Upper lobe of left lung (tissue), 4 donors: Measurements from ENCODE around the gene KTI12.

Experiments
- EP300 ChIP-seq, 4 donors: sonication (generic); formaldehyde crosslinking; IDR thresholded peaks; one replicate each; pipeline ENCODE4 v1.5.1; 2017; ENCODE audit warnings: antibody characterized with exemption in 4 of 4, control low read depth in 2 of 4
- POLR2A ChIP-seq, 4 donors: fragments of 450-650 bp; IDR thresholded peaks; one replicate each; pipeline ENCODE4 v1.5.1; 2016 to 2017; ENCODE audit warnings: antibody characterized with exemption in 4 of 4, mild to moderate bottlenecking in 2 of 4
- TF ChIP-seq, protein P1 (sequence below), 6 experiments: fragments of 450-650 bp in 4 of 6; fragments of 200-600 bp in 2 of 6; sonication (generic) in 2 of 6; IDR thresholded peaks; one replicate each; pipeline ENCODE4 v1.5.1; 2016 to 2019; ENCODE audit warnings: antibody characterized with exemption in 6 of 6

DNA sequence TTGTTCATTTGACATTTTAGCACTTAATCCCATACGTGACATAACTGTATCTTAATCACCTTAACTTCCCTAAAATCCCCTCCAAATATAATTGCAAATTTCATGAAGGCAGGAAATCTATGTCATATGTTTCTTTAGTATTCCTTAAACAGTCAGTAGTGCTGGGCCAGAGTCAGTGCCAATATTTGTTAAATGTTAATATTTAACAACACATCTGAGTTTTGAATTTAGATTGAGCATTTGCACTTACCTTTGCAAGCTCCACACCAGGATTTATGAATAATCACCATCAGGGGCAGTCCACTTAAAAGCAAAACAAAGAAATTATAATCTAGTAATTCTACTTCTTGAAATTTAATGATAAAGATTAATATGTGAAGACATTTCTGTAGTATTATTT, 5.3 kb downstream of the KTI12 start:
- TF ChIP-seq, protein P1, sequence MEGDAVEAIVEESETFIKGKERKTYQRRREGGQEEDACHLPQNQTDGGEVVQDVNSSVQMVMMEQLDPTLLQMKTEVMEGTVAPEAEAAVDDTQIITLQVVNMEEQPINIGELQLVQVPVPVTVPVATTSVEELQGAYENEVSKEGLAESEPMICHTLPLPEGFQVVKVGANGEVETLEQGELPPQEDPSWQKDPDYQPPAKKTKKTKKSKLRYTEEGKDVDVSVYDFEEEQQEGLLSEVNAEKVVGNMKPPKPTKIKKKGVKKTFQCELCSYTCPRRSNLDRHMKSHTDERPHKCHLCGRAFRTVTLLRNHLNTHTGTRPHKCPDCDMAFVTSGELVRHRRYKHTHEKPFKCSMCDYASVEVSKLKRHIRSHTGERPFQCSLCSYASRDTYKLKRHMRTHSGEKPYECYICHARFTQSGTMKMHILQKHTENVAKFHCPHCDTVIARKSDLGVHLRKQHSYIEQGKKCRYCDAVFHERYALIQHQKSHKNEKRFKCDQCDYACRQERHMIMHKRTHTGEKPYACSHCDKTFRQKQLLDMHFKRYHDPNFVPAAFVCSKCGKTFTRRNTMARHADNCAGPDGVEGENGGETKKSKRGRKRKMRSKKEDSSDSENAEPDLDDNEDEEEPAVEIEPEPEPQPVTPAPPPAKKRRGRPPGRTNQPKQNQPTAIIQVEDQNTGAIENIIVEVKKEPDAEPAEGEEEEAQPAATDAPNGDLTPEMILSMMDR (IDR thresholded peaks at IDR 0.05) = no peak
- TF ChIP-seq POLR2A (IDR thresholded peaks at IDR 0.05) = no peak
- no peak for TF ChIP-seq EP300 (IDR thresholded peaks at IDR 0.05)
